Nephron progenitor cell (in vitro differentiated cells): ENCODE data around the gene TMUB2.
"Not testable (repeated sequence)": the region's sequence is repeated elsewhere in the genome, so short reads cannot be mapped to it uniquely, and the experiment has no call there.

ENCODE experiments used
- DNase-seq: peaks from one replicate; pipeline ENCODE4 v3.0.0; 2021
- H3K27ac Mint-ChIP-seq: 2 replicates; pipeline ENCODE4 v1.8.0; 2021; ENCODE audit warnings: mild to moderate bottlenecking, moderate library complexity, mixed read lengths
- H3K27me3 Mint-ChIP-seq: 2 replicates; pipeline ENCODE4 v1.8.0; 2021; ENCODE audit warnings: mild to moderate bottlenecking, low read depth, mixed read lengths; ENCODE audit not compliant: poor library complexity
- H3K36me3 Mint-ChIP-seq: 2 replicates; pipeline ENCODE4 v1.8.0; 2021; ENCODE audit warnings: low read depth, mixed read lengths
- H3K4me1 Mint-ChIP-seq: 2 replicates; pipeline ENCODE4 v1.8.0; 2021; ENCODE audit warnings: mixed read lengths
- H3K4me3 Mint-ChIP-seq: 2 replicates; pipeline ENCODE4 v1.8.0; 2021; ENCODE audit warnings: mild to moderate bottlenecking, moderate library complexity, mixed read lengths
- H3K9me3 Mint-ChIP-seq: 2 replicates; pipeline ENCODE4 v1.8.0; 2021; ENCODE audit warnings: mild to moderate bottlenecking, moderate library complexity, mixed read lengths
- CTCF ChIP-seq: fragments of 200-600 bp; sonication (generic); IDR thresholded peaks from 2 replicates; pipeline ENCODE4 v1.5.0; 2021; ENCODE audit warnings: antibody characterized with exemption

TMUB2 gene

GRCh38 chr17:44186307-44187130 is at the start of gene TMUB2:
TSS of gene TMUB2 (plus strand) at chr17:44186972. CDS start at chr17:44187709, 737 bp downstream.
- peak within 1 kb of the TSS; percentile 100 for H3K4me3 Mint-ChIP-seq
- peaks cover 46% of the 10 kb centered on the region for H3K4me1 Mint-ChIP-seq
- peaks cover 2% of the 10 kb centered on the region for H3K27me3 Mint-ChIP-seq
- peaks cover 7% of the 10 kb centered on the region for H3K9me3 Mint-ChIP-seq
- peak; percentile 100 for DNase-seq
- no peak for TF ChIP-seq CTCF
- peak within 1 kb of the TSS; percentile 99 for H3K27ac Mint-ChIP-seq
- peaks cover 27% of the 10 kb centered on the region for H3K36me3 Mint-ChIP-seq

- Mint-ChIP-seq H3K27ac (no peak overlapping the region), H3K27me3 (peaks cover 12% of the 10 kb centered on the region), H3K4me3 (peak overlapping the region; percentile 73), H3K36me3 (no peaks in the 10 kb centered on the region), H3K9me3 (no peaks in the 10 kb centered on the region), H3K4me1 (peaks cover 29% of the 10 kb centered on the region)
- peak; percentile 50 for DNase-seq
- no peak for TF ChIP-seq CTCF
These were observed 48.7 kb upstream of the TMUB2 start for GRCh38 chr17:44137891-44138709.

DNA sequence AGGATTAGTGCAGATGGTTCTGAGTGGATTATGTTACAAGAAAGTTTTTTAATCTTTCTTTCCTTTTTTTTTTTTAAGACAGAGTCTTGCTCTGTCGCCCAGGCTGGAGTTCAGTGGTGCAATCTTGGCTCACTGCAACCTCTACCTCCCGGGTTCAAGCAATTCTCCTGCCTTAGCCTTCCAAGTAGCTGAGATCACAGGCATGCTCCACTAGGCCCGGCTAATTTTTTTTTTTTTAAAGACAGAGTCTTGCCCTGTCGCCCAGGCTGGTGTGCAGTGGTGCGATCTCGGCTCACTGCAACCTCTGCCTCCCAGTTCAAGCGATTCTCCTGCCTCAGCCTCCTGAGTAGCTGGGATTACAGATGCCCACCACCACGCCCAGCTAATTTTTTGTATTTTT is 42.9 kb upstream of the TMUB2 start:
- H3K27me3 Mint-ChIP-seq, DNase-seq, H3K9me3 Mint-ChIP-seq: not testable (repeated sequence)
- peaks cover 12% of the 10 kb centered on the region for H3K4me1 Mint-ChIP-seq
- H3K4me3 Mint-ChIP-seq, result peak overlapping the region; percentile 52
- peak overlapping the region; percentile 80 for H3K27ac Mint-ChIP-seq
- peaks cover 17% of the 10 kb centered on the region for H3K36me3 Mint-ChIP-seq

- Mint-ChIP-seq H3K27ac (no peak overlapping the region), H3K4me3 (no peak overlapping the region), H3K4me1 (peaks cover 11% of the 10 kb centered on the region), H3K36me3 (peaks cover 23% of the 10 kb centered on the region), H3K27me3 (no peaks in the 10 kb centered on the region), H3K9me3 (no peaks in the 10 kb centered on the region)
- DNase-seq, result no peak
- no peak for TF ChIP-seq CTCF
These were observed 41.6 kb upstream of the TMUB2 start for GRCh38 chr17:44144966-44145739.

- no peaks in the 10 kb centered on the region for H3K9me3 Mint-ChIP-seq
- H3K4me3 Mint-ChIP-seq, result no peak overlapping the region
- H3K27me3 Mint-ChIP-seq, result no peaks in the 10 kb centered on the region
- peaks cover 23% of the 10 kb centered on the region for H3K36me3 Mint-ChIP-seq
- no peak for DNase-seq
- TF ChIP-seq CTCF, result no peak
- H3K4me1 Mint-ChIP-seq, result peaks cover 17% of the 10 kb centered on the region
- peak overlapping the region; percentile 55 for H3K27ac Mint-ChIP-seq
These were observed 40.1 kb upstream of the TMUB2 start for GRCh38 chr17:44146375-44147346.
